Measurements from ENCODE around the gene ANXA7. TPM values are rescaled to one million over a fixed set of nuclear protein-coding genes. Genes with fewer than 3 reads are reported as not detected.
"Not testable (repeated sequence)": the region's sequence is repeated elsewhere in the genome, so short reads cannot be mapped to it uniquely, and the experiment has no call there.

ANXA7 gene
- total and polyA plus RNA-seq, 4 experiments from 2014 or later: 103 to 379 (median 159) TPM

DNA sequence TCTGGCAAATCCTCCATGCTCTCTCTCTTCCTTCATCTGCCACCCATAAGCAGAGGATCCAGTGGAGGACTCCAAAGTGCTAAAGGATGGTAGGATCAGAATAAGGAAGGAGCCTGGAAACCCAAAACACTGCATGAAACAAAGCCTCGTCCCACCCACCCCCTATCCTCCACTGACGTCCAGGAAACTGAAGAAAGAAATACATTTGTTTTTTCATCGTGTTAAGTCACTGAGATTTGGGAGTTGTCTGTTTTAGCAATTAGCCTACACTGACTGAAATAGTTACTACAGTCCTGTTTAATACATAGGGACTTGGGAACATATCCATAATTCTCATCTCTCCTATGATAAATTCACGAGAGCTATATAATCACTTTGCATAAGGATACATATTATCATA is 14.8 kb downstream of the ANXA7 start:
- POLR2A ChIA-PET (ENCODE audit: partially characterized antibody): interaction anchor here (1.3 kb wide), 1 partner anchor 15 kb away, joined by 4 read pairs; the partner anchor contains the start of gene ANXA7
- Histone ChIP-seq H3K36me3 (ENCODE audit: insufficient read depth, low read length) (peaks cover 26% of the 10 kb centered on the region), H3K4me3 (ENCODE audit: low read length in 2 of 2) (no peak overlapping the region), H3K9me3 (ENCODE audit: control insufficient read depth in 1 of 2, low read length in 2 of 2) (no peaks in the 10 kb centered on the region), H3K27me3 (ENCODE audit: insufficient read depth, low read length) (no peaks in the 10 kb centered on the region), H3K4me1 (ENCODE audit: insufficient read depth, low read length) (no peaks in the 10 kb centered on the region), H3K27ac (ENCODE audit: low read depth, low read length) (no peak overlapping the region)
- H3K36me3 Mint-ChIP-seq: peaks cover 33 to 45% of the 10 kb centered on the region in 2 donors
- H3K27ac Mint-ChIP-seq: peak overlapping the region in 3 of 7 donors; percentile 8 to 50 (median 16)
- H3K4me3 Mint-ChIP-seq: no peak overlapping the region
- no peaks in the 10 kb centered on the region for H3K27me3 Mint-ChIP-seq
- CTCF ChIA-PET (ENCODE audit: partially characterized antibody): no interaction called here
- no peak for DNase-seq
- peaks cover 6 to 23% (median 13%) of the 10 kb centered on the region in 4 donors for H3K4me1 Mint-ChIP-seq
- intact Hi-C loops (cut with micrococcal nuclease): no loop called here
- no peaks in the 10 kb centered on the region for H3K9me3 Mint-ChIP-seq

DNA sequence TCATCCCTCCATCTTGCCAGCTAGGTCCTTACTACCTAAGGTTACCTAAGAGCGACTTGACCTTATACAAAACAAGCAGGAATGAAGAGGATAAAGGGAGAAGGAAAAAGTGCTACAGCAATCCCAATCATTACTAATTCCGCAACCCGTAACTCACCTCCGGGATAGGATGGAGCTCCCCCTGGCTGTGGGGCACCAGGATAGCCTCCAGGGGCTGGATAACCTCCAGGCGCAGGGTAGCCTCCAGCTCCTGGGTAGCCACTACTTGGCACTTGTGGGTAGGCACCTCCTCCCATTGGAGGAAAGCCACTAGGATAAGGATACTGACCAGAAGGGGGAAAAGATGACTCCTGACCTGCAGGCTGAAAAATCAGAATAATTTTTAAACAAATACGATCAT is 15.8 kb downstream of the ANXA7 start:
- H3K4me1 Mint-ChIP-seq: peaks cover 4 to 15% (median 10%) of the 10 kb centered on the region in 4 donors
- H3K4me3 Mint-ChIP-seq: no peak overlapping the region

DNA sequence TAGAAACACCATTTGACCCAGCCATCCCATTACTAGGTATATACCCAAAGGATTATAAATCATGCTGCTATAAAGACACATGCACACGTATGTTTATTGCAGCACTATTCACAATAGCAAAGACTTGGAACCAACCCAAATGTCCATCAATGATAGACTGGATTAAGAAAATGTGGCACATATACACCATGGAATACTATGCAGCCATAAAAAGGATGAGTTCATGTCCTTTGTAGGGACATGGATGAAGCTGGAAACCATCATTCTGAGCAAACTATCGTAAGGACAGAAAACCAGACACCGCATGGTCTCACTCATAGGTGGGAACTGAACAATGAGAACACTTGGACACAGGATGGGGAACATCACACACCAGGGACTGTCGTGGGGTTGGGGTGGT is 19.5 kb downstream of the ANXA7 start:
- POLR2A ChIA-PET (ENCODE audit: partially characterized antibody); DNase-seq; H3K27ac ChIP-seq (ENCODE audit: low read depth, low read length); H3K9me3 ChIP-seq (ENCODE audit: control insufficient read depth in 1 of 2, low read length in 2 of 2); H3K27me3 Mint-ChIP-seq; H3K27me3 ChIP-seq (ENCODE audit: insufficient read depth, low read length); H3K9me3 Mint-ChIP-seq; H3K27ac Mint-ChIP-seq; H3K4me1 ChIP-seq (ENCODE audit: insufficient read depth, low read length); H3K4me3 ChIP-seq (ENCODE audit: low read length in 2 of 2); H3K4me3 Mint-ChIP-seq; CTCF ChIA-PET (ENCODE audit: partially characterized antibody); intact Hi-C loops (cut with micrococcal nuclease): not testable (repeated sequence)
- peaks cover 5 to 15% (median 9%) of the 10 kb centered on the region in 4 donors for H3K4me1 Mint-ChIP-seq
- H3K36me3 Mint-ChIP-seq: peaks cover 57 to 63% of the 10 kb centered on the region in 2 donors
- H3K36me3 ChIP-seq (ENCODE audit: insufficient read depth, low read length): peaks cover 42% of the 10 kb centered on the region

More for the DNA sequence above, 15.8 kb downstream of the ANXA7 start:
- no peak for DNase-seq
- ChIA-PET CTCF (ENCODE audit: partially characterized antibody) (interaction anchor here (0.9 to 1.0 kb wide), 2 partner anchors 11 to 15 kb away, joined by 3 read pairs; no protein-coding TSS in a partner anchor), POLR2A (ENCODE audit: partially characterized antibody) (no interaction called here)
- no peak overlapping the region for H3K4me3 ChIP-seq (ENCODE audit: low read length in 2 of 2)
- Mint-ChIP-seq H3K27ac (no peak overlapping the region), H3K27me3 (no peaks in the 10 kb centered on the region), H3K36me3 (peaks cover 40 to 52% of the 10 kb centered on the region in 2 donors), H3K9me3 (no peaks in the 10 kb centered on the region)
- intact Hi-C loops (cut with micrococcal nuclease): no loop called here
- H3K27me3 ChIP-seq (ENCODE audit: insufficient read depth, low read length): no peaks in the 10 kb centered on the region
- H3K27ac ChIP-seq (ENCODE audit: low read depth, low read length): no peak overlapping the region
- no peaks in the 10 kb centered on the region for H3K4me1 ChIP-seq (ENCODE audit: insufficient read depth, low read length)
- H3K9me3 ChIP-seq (ENCODE audit: control insufficient read depth in 1 of 2, low read length in 2 of 2): no peaks in the 10 kb centered on the region
- H3K36me3 ChIP-seq (ENCODE audit: insufficient read depth, low read length): peaks cover 26% of the 10 kb centered on the region

DNA sequence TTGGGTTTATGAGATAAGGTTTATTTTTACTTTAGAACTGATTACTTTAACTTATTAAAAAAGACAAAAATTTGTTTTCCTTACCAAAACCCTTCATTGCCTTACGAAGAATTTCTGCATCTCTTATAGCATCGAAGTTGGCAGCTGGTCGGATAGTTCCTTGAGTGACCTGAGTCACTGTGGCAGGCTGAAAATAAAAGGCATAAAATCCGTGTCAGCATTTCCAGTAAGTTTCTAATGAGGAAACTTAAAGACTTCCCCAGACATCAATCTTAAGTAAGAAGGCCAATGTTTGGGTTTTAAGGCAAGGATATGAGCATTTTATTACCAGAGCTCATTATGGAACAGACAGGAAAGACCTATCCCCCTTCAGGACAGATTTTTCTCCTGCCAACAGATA is 25.6 kb downstream of the ANXA7 start:
- Mint-ChIP-seq H3K27ac (no peak overlapping the region), H3K9me3 (no peaks in the 10 kb centered on the region)
- POLR2A ChIA-PET (ENCODE audit: partially characterized antibody): no interaction called here

DNA sequence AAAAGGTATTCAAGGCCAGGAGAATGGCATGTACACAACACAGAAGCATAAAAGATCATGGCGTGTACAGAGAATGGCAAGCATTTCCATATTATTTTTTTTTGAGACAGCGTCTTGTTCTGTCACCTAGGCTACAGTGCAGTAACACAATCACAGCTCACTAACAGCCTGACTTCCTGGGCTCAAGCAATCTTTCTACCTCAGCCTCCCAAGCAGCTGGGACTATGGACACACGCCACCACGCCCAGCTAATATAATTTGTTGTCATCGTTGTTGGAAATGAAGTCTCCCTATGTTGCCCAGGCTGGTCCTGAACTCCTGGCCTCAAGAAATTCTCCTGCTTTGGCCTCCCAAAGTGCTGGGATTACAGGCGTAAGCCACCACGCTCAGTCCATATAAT is 27.3 kb downstream of the ANXA7 start:
- POLR2A ChIA-PET (ENCODE audit: partially characterized antibody): no interaction called here
- H3K36me3 Mint-ChIP-seq: peaks cover 58 to 70% of the 10 kb centered on the region in 2 donors
- CTCF ChIA-PET (ENCODE audit: partially characterized antibody): no interaction called here

More for the DNA sequence above, 25.6 kb downstream of the ANXA7 start:
- H3K36me3 Mint-ChIP-seq: peaks cover 62 to 65% of the 10 kb centered on the region in 2 donors
- no peak for DNase-seq
- Histone ChIP-seq H3K27me3 (ENCODE audit: insufficient read depth, low read length) (no peaks in the 10 kb centered on the region), H3K36me3 (ENCODE audit: insufficient read depth, low read length) (peaks cover 61% of the 10 kb centered on the region), H3K9me3 (ENCODE audit: control insufficient read depth in 1 of 2, low read length in 2 of 2) (no peaks in the 10 kb centered on the region), H3K4me1 (ENCODE audit: insufficient read depth, low read length) (no peaks in the 10 kb centered on the region), H3K4me3 (ENCODE audit: low read length in 2 of 2) (no peak overlapping the region), H3K27ac (ENCODE audit: low read depth, low read length) (no peak overlapping the region)
- peaks cover 6 to 9% (median 7%) of the 10 kb centered on the region in 4 donors for H3K4me1 Mint-ChIP-seq
- H3K4me3 Mint-ChIP-seq: no peak overlapping the region
- CTCF ChIA-PET (ENCODE audit: partially characterized antibody): no interaction called here
- no peaks in the 10 kb centered on the region for H3K27me3 Mint-ChIP-seq
- intact Hi-C loops (cut with micrococcal nuclease): no loop called here

DNA sequence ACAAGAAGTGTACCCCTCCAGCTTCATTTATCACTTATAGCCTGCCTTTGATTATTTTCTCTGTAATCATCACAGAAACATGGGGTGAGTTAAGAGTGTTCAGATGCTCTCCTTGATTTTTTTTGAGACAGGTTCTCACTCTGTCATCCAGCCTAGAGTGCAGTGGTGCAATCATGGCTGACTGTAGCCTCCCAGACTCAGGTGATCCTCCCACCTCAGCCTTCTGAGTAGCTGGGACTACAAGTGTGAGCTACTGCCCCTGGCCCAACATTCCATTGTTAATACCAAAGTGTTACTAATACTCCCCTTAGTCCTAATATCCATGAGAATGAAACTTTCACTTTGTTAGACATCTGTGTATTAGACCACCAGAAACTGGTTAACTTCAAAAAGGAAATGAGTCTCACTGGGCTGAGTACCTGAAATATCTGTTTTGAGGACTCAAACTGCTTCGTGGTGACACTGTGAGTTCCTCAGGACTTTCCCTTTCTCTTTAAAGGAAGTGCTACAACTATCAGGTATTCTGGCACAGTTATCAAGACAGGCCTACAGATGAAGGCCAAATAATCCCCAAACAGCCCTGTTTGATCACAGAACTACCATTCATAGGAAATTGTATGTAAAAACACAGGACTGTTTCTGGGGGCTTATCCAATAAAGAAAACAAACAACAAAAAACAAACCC is 34.7 kb downstream of the ANXA7 start:
- Mint-ChIP-seq H3K4me1 (peaks cover 0 to 5% (median 1%) of the 10 kb centered on the region in 4 donors), H3K9me3 (no peaks in the 10 kb centered on the region), H3K36me3 (peaks cover 65 to 73% of the 10 kb centered on the region in 2 donors), H3K4me3 (no peak overlapping the region), H3K27ac (peak overlapping the region in 5 of 7 donors; percentile 48 to 70 (median 53)), H3K27me3 (no peaks in the 10 kb centered on the region)
- H3K27ac ChIP-seq (ENCODE audit: low read depth, low read length): no peak overlapping the region
- no peak for DNase-seq
- H3K4me3 ChIP-seq (ENCODE audit: low read length in 2 of 2): no peak overlapping the region
- H3K9me3 ChIP-seq (ENCODE audit: control insufficient read depth in 1 of 2, low read length in 2 of 2): no peaks in the 10 kb centered on the region
- ChIA-PET CTCF (ENCODE audit: partially characterized antibody) (no interaction called here), POLR2A (ENCODE audit: partially characterized antibody) (interaction anchor here (1.1 to 1.4 kb wide), 2 partner anchors 20 to 34 kb away, joined by 3 read pairs; partner anchors contain the start of gene CFAP70)
- peaks cover 57% of the 10 kb centered on the region for H3K36me3 ChIP-seq (ENCODE audit: insufficient read depth, low read length)
- intact Hi-C loops (cut with micrococcal nuclease): no loop called here
- H3K27me3 ChIP-seq (ENCODE audit: insufficient read depth, low read length): no peaks in the 10 kb centered on the region
- H3K4me1 ChIP-seq (ENCODE audit: insufficient read depth, low read length): no peaks in the 10 kb centered on the region

More for the DNA sequence above, 27.3 kb downstream of the ANXA7 start:
- Histone ChIP-seq H3K9me3 (ENCODE audit: control insufficient read depth in 1 of 2, low read length in 2 of 2) (no peaks in the 10 kb centered on the region), H3K27me3 (ENCODE audit: insufficient read depth, low read length) (no peaks in the 10 kb centered on the region), H3K4me3 (ENCODE audit: low read length in 2 of 2) (no peak overlapping the region), H3K36me3 (ENCODE audit: insufficient read depth, low read length) (peaks cover 76% of the 10 kb centered on the region), H3K4me1 (ENCODE audit: insufficient read depth, low read length) (no peaks in the 10 kb centered on the region), H3K27ac (ENCODE audit: low read depth, low read length) (no peak overlapping the region)
- no peak for DNase-seq
- Mint-ChIP-seq H3K27ac (peak overlapping the region in 1 of 7 donors; percentile 2), H3K4me1 (peaks cover 2 to 6% (median 4%) of the 10 kb centered on the region in 4 donors), H3K27me3 (no peaks in the 10 kb centered on the region), H3K4me3 (no peak overlapping the region), H3K9me3 (no peaks in the 10 kb centered on the region)
- intact Hi-C loops (cut with micrococcal nuclease): no loop called here

DNA sequence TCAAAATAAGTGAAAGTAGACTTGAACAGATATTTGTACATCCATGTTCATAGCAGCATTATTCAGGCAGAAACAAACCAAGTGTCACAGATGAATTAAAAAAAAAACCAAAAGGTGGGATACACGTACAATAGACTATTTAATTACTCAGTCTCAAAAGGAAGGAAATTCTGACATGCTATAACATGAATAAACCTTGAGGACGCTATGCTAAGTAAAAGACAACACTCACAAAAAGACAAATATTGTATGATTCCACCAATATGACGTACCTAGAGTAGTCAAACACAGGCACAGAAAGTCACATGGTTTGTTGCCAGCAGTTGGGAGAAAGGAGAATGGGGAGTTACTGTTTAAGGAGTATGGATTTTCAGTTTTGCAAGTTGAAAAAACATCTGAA is 37.2 kb downstream of the ANXA7 start:
- intact Hi-C loops (cut with micrococcal nuclease): no loop called here
- Mint-ChIP-seq H3K27ac (peak overlapping the region in 1 of 7 donors; percentile 58), H3K9me3 (no peaks in the 10 kb centered on the region), H3K36me3 (peaks cover 63 to 64% of the 10 kb centered on the region in 2 donors), H3K4me3 (peak overlapping the region in 1 of 8 donors; percentile 0), H3K4me1 (peaks cover 0 to 5% (median 1%) of the 10 kb centered on the region in 4 donors), H3K27me3 (no peaks in the 10 kb centered on the region)
- H3K36me3 ChIP-seq (ENCODE audit: insufficient read depth, low read length): peaks cover 38% of the 10 kb centered on the region
- no peaks in the 10 kb centered on the region for H3K9me3 ChIP-seq (ENCODE audit: control insufficient read depth in 1 of 2, low read length in 2 of 2)
- no peaks in the 10 kb centered on the region for H3K27me3 ChIP-seq (ENCODE audit: insufficient read depth, low read length)
- ChIA-PET CTCF (ENCODE audit: partially characterized antibody) (no interaction called here), POLR2A (ENCODE audit: partially characterized antibody) (no interaction called here)
- no peak for DNase-seq
- no peak overlapping the region for H3K27ac ChIP-seq (ENCODE audit: low read depth, low read length)
- no peak overlapping the region for H3K4me3 ChIP-seq (ENCODE audit: low read length in 2 of 2)
- no peaks in the 10 kb centered on the region for H3K4me1 ChIP-seq (ENCODE audit: insufficient read depth, low read length)
